Colonic mucosa (tissue), 4 donors: ENCODE measurements around the gene PSMD13. TPM values are rescaled to one million over a fixed set of nuclear protein-coding genes. Genes with fewer than 3 reads are reported as not detected.
"Not testable (repeated sequence)": the region's sequence is repeated elsewhere in the genome, so short reads cannot be mapped to it uniquely, and the experiment has no call there.

ENCODE experiments used
- DNase-seq: peaks from one replicate; pipeline ENCODE4 v3.0.0-alpha.2; 2020
- H3K27ac ChIP-seq: fragments of 200-600 bp; one replicate; pipeline ENCODE4 v1.8.0; 2021
- H3K27me3 ChIP-seq: fragments of 200-600 bp; one replicate; pipeline ENCODE4 v1.8.0; 2021
- H3K36me3 ChIP-seq: fragments of 200-600 bp; one replicate; pipeline ENCODE4 v1.8.0; 2021
- H3K4me1 ChIP-seq: fragments of 200-600 bp; one replicate; pipeline ENCODE4 v1.8.0; 2021; ENCODE audit warnings: mild to moderate bottlenecking
- H3K4me3 ChIP-seq: fragments of 200-600 bp; one replicate; pipeline ENCODE4 v1.8.0; 2021
- H3K9ac ChIP-seq, 2 donors: one replicate each; pipeline ENCODE4 v1.7.0; 2013; ENCODE audit warnings: control low read depth in 2 of 2, low read depth in 2 of 2, low read length in 2 of 2
- H3K9me3 ChIP-seq: fragments of 200-600 bp; one replicate; pipeline ENCODE4 v1.8.0; 2021
- intact Hi-C: fragments of 100-400 bp; cut with DNase I; formaldehyde crosslinking; loops from one replicate; pipeline ENCODE4 v1.14.1; 2022
- total RNA-seq, 2 donors: library from RNA; stranded (reverse); fragmentation: NEBNext Ultra II Directional in 1 of 2; extraction: Animal tissue kit (Norgen Biotek cat#: 25700) in 1 of 2; gene quantifications; one replicate each; pipeline ENCODE4 v1.2.1, GENCODE V29; 2021
- TF ChIP-seq, protein P1 (sequence below): fragments of 200-600 bp; IDR thresholded peaks from one replicate; pipeline ENCODE4 v1.8.0; 2022; ENCODE audit warnings: antibody characterized with exemption, mild to moderate bottlenecking
- donor health status: healthy.
- donor health status: DM: no; HTN: no; CAD: no.
- donor health status: DM: no; HTN: no; CAD: no.

PSMD13 gene
- total RNA-seq, 2 donors from 2014 or later: 99.0 to 145 TPM

GRCh38 chr11:235609-235996, 1.2 kb upstream of the PSMD13 start:
- intact Hi-C loops: loop anchor here (5.0 kb wide), 1 partner anchor 127 kb away; no protein-coding TSS in a partner anchor
- H3K4me1 ChIP-seq: peaks cover 7% of the 10 kb centered on the region
- DNase-seq: no peak
- TF ChIP-seq, protein P1, sequence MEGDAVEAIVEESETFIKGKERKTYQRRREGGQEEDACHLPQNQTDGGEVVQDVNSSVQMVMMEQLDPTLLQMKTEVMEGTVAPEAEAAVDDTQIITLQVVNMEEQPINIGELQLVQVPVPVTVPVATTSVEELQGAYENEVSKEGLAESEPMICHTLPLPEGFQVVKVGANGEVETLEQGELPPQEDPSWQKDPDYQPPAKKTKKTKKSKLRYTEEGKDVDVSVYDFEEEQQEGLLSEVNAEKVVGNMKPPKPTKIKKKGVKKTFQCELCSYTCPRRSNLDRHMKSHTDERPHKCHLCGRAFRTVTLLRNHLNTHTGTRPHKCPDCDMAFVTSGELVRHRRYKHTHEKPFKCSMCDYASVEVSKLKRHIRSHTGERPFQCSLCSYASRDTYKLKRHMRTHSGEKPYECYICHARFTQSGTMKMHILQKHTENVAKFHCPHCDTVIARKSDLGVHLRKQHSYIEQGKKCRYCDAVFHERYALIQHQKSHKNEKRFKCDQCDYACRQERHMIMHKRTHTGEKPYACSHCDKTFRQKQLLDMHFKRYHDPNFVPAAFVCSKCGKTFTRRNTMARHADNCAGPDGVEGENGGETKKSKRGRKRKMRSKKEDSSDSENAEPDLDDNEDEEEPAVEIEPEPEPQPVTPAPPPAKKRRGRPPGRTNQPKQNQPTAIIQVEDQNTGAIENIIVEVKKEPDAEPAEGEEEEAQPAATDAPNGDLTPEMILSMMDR: no peak
- H3K27ac ChIP-seq: peak overlapping the region; percentile 81
- H3K9me3 ChIP-seq: no peaks in the 10 kb centered on the region
- no peaks in the 10 kb centered on the region for H3K36me3 ChIP-seq
- H3K9ac ChIP-seq: peak overlapping the region; percentile 83 to 98
- peak overlapping the region; percentile 96 for H3K4me3 ChIP-seq
- no peaks in the 10 kb centered on the region for H3K27me3 ChIP-seq

DNA sequence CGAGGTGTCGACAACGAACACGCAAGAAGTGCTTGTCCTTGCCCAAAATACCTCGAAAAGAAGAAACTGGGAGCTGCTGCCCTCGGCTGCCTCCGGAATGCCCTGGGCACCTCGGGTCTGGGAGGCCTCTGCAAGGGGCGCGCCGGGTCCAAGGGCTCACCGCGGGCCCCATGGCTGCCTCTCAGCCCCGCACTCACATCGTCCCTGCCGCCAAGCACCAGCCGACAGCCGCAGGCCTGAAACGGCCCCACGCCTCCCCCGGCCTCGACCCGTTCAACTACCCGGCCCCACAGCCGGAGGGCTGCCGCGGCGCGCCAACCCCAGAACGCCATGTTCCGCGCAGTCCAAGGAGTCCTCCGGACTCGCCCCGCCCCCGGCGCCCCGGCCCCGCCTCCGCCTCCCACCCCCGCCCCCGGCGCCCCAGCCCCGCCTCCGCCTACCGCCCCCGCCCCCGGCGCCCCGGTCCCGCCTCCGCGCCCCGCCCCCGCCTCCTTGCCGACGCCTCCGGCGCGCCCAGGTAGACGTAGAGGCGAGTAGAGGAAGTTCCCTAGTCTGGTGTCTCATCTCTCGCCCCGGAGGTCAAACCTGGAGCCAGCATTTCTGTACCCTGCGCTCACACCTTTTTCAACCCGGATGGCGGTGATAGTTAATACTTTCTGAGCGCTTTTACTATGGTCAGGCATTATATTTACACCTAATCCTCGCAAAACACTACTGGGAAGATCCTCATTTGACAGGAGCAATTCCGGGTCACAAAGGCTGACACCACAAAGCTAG, 591 bp upstream of the PSMD13 start, which contains the start of gene SIRT3:
Gene SIRT3 (minus strand): TSS at position 346 of the 777 bp plus-strand sequence. CDS start 14 bp downstream, at position 332.
- DNase-seq: peak; percentile 89
- intact Hi-C loops: loop anchor here (5.0 kb wide), 1 partner anchor 126 kb away; no protein-coding TSS in a partner anchor
- TF ChIP-seq, protein P1: no peak
- Histone ChIP-seq H3K4me1 (peaks cover 7% of the 10 kb centered on the region), H3K27ac (peak within 1 kb of the TSS; percentile 95), H3K9me3 (no peaks in the 10 kb centered on the region), H3K9ac (peak within 1 kb of the TSS; percentile 83 to 98), H3K27me3 (no peaks in the 10 kb centered on the region), H3K4me3 (peak within 1 kb of the TSS; percentile 96), H3K36me3 (no peaks in the 10 kb centered on the region)

DNA sequence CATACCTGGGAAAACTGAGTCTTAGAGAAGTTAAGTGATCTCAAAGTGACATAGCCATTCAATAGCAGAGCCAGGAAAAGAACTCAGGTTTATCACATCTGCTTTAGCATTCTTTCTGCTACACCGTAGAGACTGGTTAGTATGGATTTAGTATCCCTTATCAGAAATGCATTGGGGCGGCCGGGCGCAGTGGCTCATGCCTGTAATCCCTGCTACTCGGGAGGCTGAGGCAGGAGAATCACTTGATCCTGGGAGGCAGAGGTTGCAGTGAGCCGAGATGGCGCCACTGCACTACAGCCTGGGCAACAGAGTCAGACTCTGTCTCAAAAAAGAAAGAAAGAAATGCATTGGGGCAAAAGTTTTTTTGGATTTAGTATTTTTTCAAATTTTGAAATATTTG, 1.6 kb downstream of the PSMD13 start:
- DNase-seq, H3K4me3 ChIP-seq, H3K9ac ChIP-seq, H3K4me1 ChIP-seq, H3K36me3 ChIP-seq, H3K27me3 ChIP-seq, H3K27ac ChIP-seq, H3K9me3 ChIP-seq: not testable (repeated sequence)
- intact Hi-C loops: loop anchor here (5.0 kb wide), 1 partner anchor 124 kb away; no protein-coding TSS in a partner anchor

DNA sequence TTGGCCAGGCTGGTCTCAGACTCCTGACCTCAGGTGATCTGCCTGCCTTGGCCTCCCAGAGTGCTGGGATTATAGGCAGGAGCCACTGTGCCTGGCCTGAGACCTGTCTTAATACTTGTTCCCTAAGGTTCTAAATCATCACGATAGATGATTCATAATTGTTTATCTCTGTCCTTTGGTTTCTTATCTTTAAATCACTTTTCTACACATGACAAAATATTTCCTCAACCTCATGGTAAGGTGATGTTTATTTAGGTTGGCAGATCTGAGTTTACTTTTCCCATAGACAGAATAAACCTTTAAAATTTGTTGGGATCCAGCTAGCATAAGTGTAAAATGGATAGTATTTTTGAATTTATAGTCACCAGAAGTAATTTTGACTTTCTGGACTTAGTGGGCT, 3.5 kb downstream of the PSMD13 start:
- Histone ChIP-seq H3K27me3 (no peaks in the 10 kb centered on the region), H3K9ac (no peak overlapping the region), H3K4me1 (peaks cover 7% of the 10 kb centered on the region), H3K9me3 (no peaks in the 10 kb centered on the region), H3K36me3 (no peaks in the 10 kb centered on the region), H3K27ac (no peak overlapping the region), H3K4me3 (no peak overlapping the region)
- TF ChIP-seq, protein P1: no peak
- intact Hi-C loops: no loop called here
- no peak for DNase-seq

GRCh38 chr11:241634-242033, 4.9 kb downstream of the PSMD13 start:
- Histone ChIP-seq H3K27ac (no peak overlapping the region), H3K4me1 (peaks cover 7% of the 10 kb centered on the region), H3K9ac (no peak overlapping the region), H3K27me3 (no peaks in the 10 kb centered on the region), H3K36me3 (no peaks in the 10 kb centered on the region), H3K4me3 (no peak overlapping the region), H3K9me3 (no peaks in the 10 kb centered on the region)
- intact Hi-C loops: no loop called here
- no peak for DNase-seq
- TF ChIP-seq, protein P1: no peak

DNA sequence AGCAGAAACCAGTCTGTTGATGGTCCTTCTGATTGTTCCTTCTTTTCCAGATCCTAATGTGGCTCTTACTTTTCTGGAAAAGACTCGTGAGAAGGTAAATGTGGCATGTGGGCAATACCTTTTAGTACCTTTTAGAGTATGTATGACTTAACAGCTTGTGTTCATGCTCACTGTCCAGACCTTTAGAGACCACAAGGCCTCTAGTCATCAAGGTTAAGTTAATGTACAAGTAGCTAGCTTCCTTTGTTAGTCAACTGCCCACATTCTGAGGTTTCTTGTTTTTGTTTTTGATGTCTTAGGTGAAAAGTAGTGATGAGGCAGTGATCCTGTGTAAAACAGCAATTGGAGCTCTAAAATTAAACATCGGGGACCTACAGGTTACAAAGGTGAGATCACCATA, 7.6 kb downstream of the PSMD13 start:
- TF ChIP-seq, protein P1: no peak
- Histone ChIP-seq H3K4me1 (no peaks in the 10 kb centered on the region), H3K36me3 (peaks cover 8% of the 10 kb centered on the region), H3K27me3 (no peaks in the 10 kb centered on the region), H3K9me3 (no peaks in the 10 kb centered on the region), H3K27ac (no peak overlapping the region), H3K9ac (no peak overlapping the region), H3K4me3 (no peak overlapping the region)
- DNase-seq: no peak
- intact Hi-C loops: no loop called here
